GM19395 (cell line): ENCODE results near the gene MAOA.

Experiments
- ATAC-seq: cut with Tn5 transposase; IDR thresholded peaks from one replicate; pipeline ENCODE4 v1.9.1; 2021; ENCODE audit warnings: mild to moderate bottlenecking, moderate library complexity; ENCODE audit not compliant: unreplicated experiment

The MAOA gene

GRCh38 chrX:43750248-43750676, 94.2 kb downstream of the MAOA start:
- ATAC-seq, result peak; percentile 92

GRCh38 chrX:43753637-43754036, 97.5 kb downstream of the MAOA start:
- ATAC-seq, result no peak

GRCh38 chrX:43756076-43756475, 100.0 kb downstream of the MAOA start:
- no peak for ATAC-seq

- no peak for ATAC-seq
Measured at GRCh38 chrX:43758044-43758443, 101.9 kb downstream of the MAOA start.

GRCh38 chrX:43785930-43786591, 130.0 kb downstream of the MAOA start:
- ATAC-seq, result no peak
